ENCODE results near the gene XCL2.

GRCh38 chr1:168589167-168589566 is 45.4 kb upstream of the XCL2 start:
- TF ChIP-seq POLR2AphosphoS5 (IDR thresholded peaks at IDR 0.05) (no peak), CTCF (IDR thresholded peaks at IDR 0.05 in 8 of 11, conservative IDR thresholded peaks at IDR 0.05 in 3 of 11) (no peak), POLR2A (IDR thresholded peaks at IDR 0.05) (no peak)
